ENCODE data around the gene QSOX2.

GRCh38 chr9:136170006-136170901 is 75.4 kb downstream of the QSOX2 start:
- TF ChIP-seq EZH2 (IDR thresholded peaks at IDR 0.05; ENCODE audit: low read depth, unreplicated experiment) (no peak), REST (IDR thresholded peaks at IDR 0.05; ENCODE audit: unreplicated experiment) (no peak), EZH2phosphoT487 (IDR thresholded peaks at IDR 0.05; ENCODE audit: unreplicated experiment) (no peak), JUNB (IDR thresholded peaks at IDR 0.05; ENCODE audit: unreplicated experiment) (no peak), POLR2AphosphoS5 (IDR thresholded peaks at IDR 0.05; ENCODE audit: low read depth) (no peak), ZNF114 (CRISPR knock-in tag; IDR thresholded peaks at IDR 0.05) (no peak)
- TF ChIP-seq, protein P1, sequence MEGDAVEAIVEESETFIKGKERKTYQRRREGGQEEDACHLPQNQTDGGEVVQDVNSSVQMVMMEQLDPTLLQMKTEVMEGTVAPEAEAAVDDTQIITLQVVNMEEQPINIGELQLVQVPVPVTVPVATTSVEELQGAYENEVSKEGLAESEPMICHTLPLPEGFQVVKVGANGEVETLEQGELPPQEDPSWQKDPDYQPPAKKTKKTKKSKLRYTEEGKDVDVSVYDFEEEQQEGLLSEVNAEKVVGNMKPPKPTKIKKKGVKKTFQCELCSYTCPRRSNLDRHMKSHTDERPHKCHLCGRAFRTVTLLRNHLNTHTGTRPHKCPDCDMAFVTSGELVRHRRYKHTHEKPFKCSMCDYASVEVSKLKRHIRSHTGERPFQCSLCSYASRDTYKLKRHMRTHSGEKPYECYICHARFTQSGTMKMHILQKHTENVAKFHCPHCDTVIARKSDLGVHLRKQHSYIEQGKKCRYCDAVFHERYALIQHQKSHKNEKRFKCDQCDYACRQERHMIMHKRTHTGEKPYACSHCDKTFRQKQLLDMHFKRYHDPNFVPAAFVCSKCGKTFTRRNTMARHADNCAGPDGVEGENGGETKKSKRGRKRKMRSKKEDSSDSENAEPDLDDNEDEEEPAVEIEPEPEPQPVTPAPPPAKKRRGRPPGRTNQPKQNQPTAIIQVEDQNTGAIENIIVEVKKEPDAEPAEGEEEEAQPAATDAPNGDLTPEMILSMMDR (conservative IDR thresholded peaks at IDR 0.05; ENCODE audit: low read depth in 2 of 2), result peak; percentile 77 to 88
